HepG2 (cell line): Measurements from ENCODE around the gene CD44. TPM values are rescaled to one million over a fixed set of nuclear protein-coding genes. Genes with fewer than 3 reads are reported as not detected.

Source experiments
- ATAC-seq: fragments of 200-7000 bp; cut with Tn5 transposase; 3 replicates; pipeline ENCODE4 v1.9.1; 2020; ENCODE audit warnings: mild to moderate bottlenecking, moderate library complexity
- BruUV-seq: library from RNA; stranded (reverse); fragments of 400-500 nt; replicated peaks from 2 replicates; lab custom pipeline; 2021; lab: Mats Ljungman, UMichigan
- CTCF ChIA-PET: fragments of 300-600 bp; formaldehyde crosslinking; extraction: SDS; loops from one replicate; lab custom pipeline; 2021; ENCODE audit warnings: low total read pairs, inconsistent platforms, low intra/inter-chr PET ratio; lab: Yijun Ruan, JAX
- POLR2A ChIA-PET: fragments of 350-600 bp; sonication (Branson Sonifier 250); formaldehyde crosslinking; loops from one replicate; lab custom pipeline; 2020; ENCODE audit warnings: antibody characterized with exemption, inconsistent platforms; lab: Yijun Ruan, JAX
- DNase-seq: peaks from one replicate; pipeline ENCODE4 v3.0.0-alpha.2; 2015; ENCODE audit warnings: low spot score
- FAIRE-seq: peaks from 3 replicates; lab custom pipeline; 2011; peaks lifted over from hg19 to GRCh38; lab: Jason Lieb, UNC
- H2AFZ ChIP-seq: one replicate; pipeline ENCODE4 v1.6.1; 2011; ENCODE audit warnings: low read length, inconsistent platforms
- H3K27ac ChIP-seq: fragments of 300-600 bp; 3 replicates; pipeline ENCODE4 v1.8.0; 2011; ENCODE audit warnings: mixed run types, mild to moderate bottlenecking, mixed read lengths, low read length, inconsistent platforms; ENCODE audit not compliant: insufficient read depth; ENCODE audit errors: extremely low read length
- H3K27me3 ChIP-seq, 2 experiments: fragments of 200-600 bp in 1 of 2; 2 replicates in 1 of 2; 3 replicates in 1 of 2; pipeline versions ENCODE4 v1.6.0 to v1.8.0; 2011; ENCODE audit warnings: low read length in 2 of 2, mild to moderate bottlenecking in 2 of 2, moderate library complexity in 2 of 2, inconsistent platforms in 1 of 2; ENCODE audit not compliant: insufficient read depth in 2 of 2, control insufficient read depth in 1 of 2
- H3K36me3 ChIP-seq, 2 experiments: fragments of 200-600 bp in 1 of 2; replicated peaks in 1 of 2; 2 replicates in 1 of 2; 3 replicates in 1 of 2; pipeline versions ENCODE4 v1.5.1 to v1.8.0; 2011; ENCODE audit warnings: low read length in 2 of 2, inconsistent platforms in 1 of 2; ENCODE audit not compliant: insufficient read depth in 2 of 2, control insufficient read depth in 1 of 2
- H3K4me1 ChIP-seq: 2 replicates; pipeline ENCODE4 v1.5.1; 2012; ENCODE audit warnings: low read length, inconsistent platforms; ENCODE audit not compliant: insufficient read depth
- H3K4me2 ChIP-seq: 2 replicates; pipeline ENCODE4 v1.6.0; 2011; ENCODE audit warnings: low read depth, low read length, inconsistent platforms
- H3K4me3 ChIP-seq, 3 experiments: fragments of 200-600 bp in 1 of 3; sonication (generic), shearing (Covaris generic) in 1 of 3; replicated peaks in 1 of 3; 2 replicates each; pipeline ENCODE4 v1.5.1; 2011 to 2016; ENCODE audit warnings: low read length in 3 of 3, inconsistent platforms in 2 of 3, low read depth in 2 of 3, mild to moderate bottlenecking in 2 of 3, control low read depth in 1 of 3, mixed read lengths in 1 of 3; ENCODE audit not compliant: insufficient read depth in 1 of 3
- H3K79me2 ChIP-seq: one replicate; pipeline ENCODE4 v1.6.1; 2011; ENCODE audit warnings: low read length, inconsistent platforms; ENCODE audit not compliant: insufficient read depth
- H3K9ac ChIP-seq: 2 replicates; pipeline ENCODE4 v1.6.0; 2011; ENCODE audit warnings: mild to moderate bottlenecking, low read depth, low read length, inconsistent platforms; ENCODE audit not compliant: insufficient read depth
- H3K9me3 ChIP-seq: 2 replicates; pipeline ENCODE4 v1.5.1; 2012; ENCODE audit warnings: mild to moderate bottlenecking, low read length
- H4K20me1 ChIP-seq: 2 replicates; pipeline ENCODE4 v1.6.0; 2011; ENCODE audit warnings: inconsistent platforms, mild to moderate bottlenecking, low read length, moderate library complexity; ENCODE audit not compliant: insufficient read depth
- ETV6 ChIP-seq: sonication (generic); formaldehyde crosslinking; conservative IDR thresholded peaks from 2 replicates; pipeline ENCODE4 v1.4.0; 2020; ENCODE audit warnings: missing genetic modification reagents
- HMGA1 ChIP-seq: sonication (generic); formaldehyde crosslinking; conservative IDR thresholded peaks from 2 replicates; pipeline ENCODE4 v1.4.0; 2020; ENCODE audit warnings: missing genetic modification reagents
- MAF1 ChIP-seq: sonication (generic); formaldehyde crosslinking; IDR thresholded peaks from 2 replicates; pipeline ENCODE4 v1.5.0; 2020; ENCODE audit warnings: missing genetic modification reagents, borderline replicate concordance
- RARG ChIP-seq: sonication (generic); formaldehyde crosslinking; IDR thresholded peaks from 2 replicates; pipeline ENCODE4 v1.4.0; 2020; ENCODE audit warnings: low read depth, mild to moderate bottlenecking, missing genetic modification reagents
- RBM22 ChIP-seq: fragments of 200-400 bp; formaldehyde crosslinking; optimal IDR thresholded peaks from 2 replicates; pipeline ENCODE3; 2017; ENCODE audit warnings: mild to moderate bottlenecking, low read length, moderate library complexity
- ZBTB34 ChIP-seq: sonication (generic); formaldehyde crosslinking; IDR thresholded peaks from 2 replicates; pipeline ENCODE4 v1.8.0; 2022; ENCODE audit warnings: mild to moderate bottlenecking, missing genetic modification reagents
- ZFP36L1 ChIP-seq: sonication (generic); formaldehyde crosslinking; IDR thresholded peaks from 2 replicates; pipeline ENCODE4 v1.8.0; 2022; ENCODE audit warnings: mild to moderate bottlenecking, missing genetic modification reagents, moderate library complexity
- ZNF101 ChIP-seq: sonication (generic); formaldehyde crosslinking; IDR thresholded peaks from 2 replicates; pipeline ENCODE4 v1.4.0; 2020; ENCODE audit warnings: mild to moderate bottlenecking, low read depth, missing genetic modification reagents, borderline replicate concordance
- ZNF337 ChIP-seq: sonication (generic); formaldehyde crosslinking; IDR thresholded peaks from 2 replicates; pipeline ENCODE4 v1.5.1; 2020; ENCODE audit warnings: missing genetic modification reagents, low read depth, mild to moderate bottlenecking, borderline replicate concordance
- ZNF589 ChIP-seq: sonication (generic); formaldehyde crosslinking; conservative IDR thresholded peaks from 2 replicates; pipeline ENCODE4 v1.8.0; 2022; ENCODE audit warnings: mild to moderate bottlenecking, moderate library complexity, missing genetic modification reagents
- WGBS: methylation state at CpG from one replicate; pipeline ENCODE4 v1.1.6; 2017; ENCODE audit warnings: low lambda C conversion rate; 5-methylcytosine and 5-hydroxymethylcytosine counted together
- in situ Hi-C: cut with HindIII; loops from 2 replicates; pipeline ENCODE4 v1.10.0; 2017; ENCODE audit warnings: low pct_unique_long_range_greater_than_20kb; ENCODE audit not compliant: extremely low pct_ligation_motif_present
- intact Hi-C: fragments of 100-400 bp; cut with micrococcal nuclease; formaldehyde crosslinking; loops from one replicate; pipeline ENCODE4 v1.10.0; 2022; ENCODE audit not compliant: unreplicated experiment
- polyA plus RNA-seq, 8 experiments: library from polyadenylated mRNA; depleted of rRNA in 3 of 8; stranded (reverse) in 7 of 8; unstranded in 1 of 8; fragments of >200 nt; fragmentation: Illumina TruSeq in 4 of 8; extraction: Trizol in 4 of 8; gene quantifications; 2 replicates each; pipeline versions ENCODE4 v1.2.1 to v1.2.3, GENCODE V29; 2011 to 2016; ENCODE audit warnings: low read depth in 4 of 8, missing spikeins in 1 of 8, mixed read lengths in 1 of 8; ENCODE audit not compliant: insufficient read depth in 1 of 8
- total RNA-seq, 5 experiments: library from RNA; depleted of rRNA; stranded (reverse); fragments of >200 nt; fragmentation: Illumina TruSeq; extraction: Trizol; gene quantifications; 2 replicates each; pipeline ENCODE4 v1.2.3, GENCODE V29; 2016; ENCODE audit warnings: low read depth in 1 of 5

CD44 gene
- total and polyA plus RNA-seq, 2 of the 13 experiments (the other 11 are each of a cell fraction or from before 2014, with no cell fraction given): 0.02 to 0.11 TPM

GRCh38 chr11:35256296-35256695 is 117.3 kb downstream of the CD44 start (continued):
- no peak for TF ChIP-seq RBM22

GRCh38 chr11:35257281-35257680 is 118.3 kb downstream of the CD44 start:
- no peak overlapping the region for H2AFZ ChIP-seq

GRCh38 chr11:35259529-35259928 is 120.6 kb downstream of the CD44 start:
- no peak for FAIRE-seq
- Histone ChIP-seq H3K9me3 (no peaks in the 10 kb centered on the region), H4K20me1 (no peaks in the 10 kb centered on the region), H3K4me3 (no peak overlapping the region), H3K27ac (no peak overlapping the region), H3K36me3 (peaks cover 0 to under 1% of the 10 kb centered on the region in 2 experiments; a peak in 2 of 5 replicates), H3K4me1 (no peaks in the 10 kb centered on the region), H3K27me3 (no peaks in the 10 kb centered on the region), H3K79me2 (no peaks in the 10 kb centered on the region), H3K9ac (no peak overlapping the region), H3K4me2 (no peak overlapping the region), H2AFZ (no peak overlapping the region)
- BruUV-seq: no TSS peak
- intact Hi-C loops: no loop called here
- 95% methylated on average over 2 of the region's 2 CpGs for WGBS
- DNase-seq: no peak
- CTCF ChIA-PET: no interaction called here
- in situ Hi-C loops: no loop called here
- TF ChIP-seq HMGA1 (CRISPR knock-in tag) (no peak), RARG (CRISPR knock-in tag) (no peak), ZFP36L1 (CRISPR knock-in tag) (no peak), ZBTB34 (CRISPR knock-in tag) (no peak), ZNF101 (CRISPR knock-in tag) (no peak)
- POLR2A ChIA-PET: no interaction called here
- ATAC-seq: no peak

More at GRCh38 chr11:35257281-35257680, 118.3 kb downstream of the CD44 start:
- intact Hi-C loops (no loop called here), in situ Hi-C loops (no loop called here)
- no peak for TF ChIP-seq ETV6 (CRISPR knock-in tag)
- TF ChIP-seq ZNF589 (CRISPR knock-in tag): no peak
- no peak for TF ChIP-seq ZNF337 (CRISPR knock-in tag)
- TF ChIP-seq MAF1 (CRISPR knock-in tag): no peak
- H3K79me2 ChIP-seq: no peaks in the 10 kb centered on the region
- FAIRE-seq (no peak), DNase-seq (no peak), ATAC-seq (no peak)
- POLR2A ChIA-PET: no interaction called here
- CTCF ChIA-PET: no interaction called here
- no peaks in the 10 kb centered on the region for H4K20me1 ChIP-seq
- WGBS: 43% methylated on average over 2 of the region's 2 CpGs
- no peaks in the 10 kb centered on the region for H3K9me3 ChIP-seq
- no TSS peak for BruUV-seq
- H3K27ac ChIP-seq: no peak overlapping the region
- no peak overlapping the region for H3K9ac ChIP-seq
- peaks cover 0 to 3% of the 10 kb centered on the region in 2 experiments; a peak in 2 of 5 replicates for H3K36me3 ChIP-seq
- no peak overlapping the region for H3K4me3 ChIP-seq
- no peaks in the 10 kb centered on the region for H3K27me3 ChIP-seq
- H3K4me2 ChIP-seq: no peak overlapping the region
- H3K4me1 ChIP-seq: no peaks in the 10 kb centered on the region
